22Rv1 (cell line): ENCODE data around the gene IL25.

Experiments
- ZFX ChIP-seq: fragments of 450-650 bp; IDR thresholded peaks from 2 replicates; pipeline ENCODE4 v1.6.1; 2017; ENCODE audit warnings: antibody characterized with exemption, borderline replicate concordance
- TF ChIP-seq, protein P1 (sequence below): fragments of 450-650 bp; IDR thresholded peaks from 2 replicates; pipeline ENCODE4 v1.5.1; 2017; ENCODE audit warnings: mild to moderate bottlenecking

DNA sequence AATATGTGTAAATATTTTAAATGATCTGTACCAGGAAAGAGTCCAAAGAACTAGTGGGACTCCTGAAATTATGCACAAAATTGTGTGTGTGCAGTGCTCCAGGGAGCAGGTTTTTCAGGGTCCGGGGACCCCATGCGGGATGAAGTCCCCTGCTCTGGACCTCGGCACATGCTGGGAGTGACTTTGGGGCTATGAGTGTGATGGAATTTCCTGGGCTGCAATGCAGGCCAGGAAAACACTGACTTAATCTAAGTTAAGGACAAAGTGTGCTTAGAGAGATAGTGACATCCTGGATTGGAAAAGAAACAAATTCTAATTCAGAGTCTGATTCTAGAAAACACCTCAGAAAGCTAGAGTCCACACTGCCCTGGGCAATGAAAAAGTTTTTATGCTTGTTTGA lies 41.6 kb downstream of the IL25 start:
- TF ChIP-seq, protein P1, sequence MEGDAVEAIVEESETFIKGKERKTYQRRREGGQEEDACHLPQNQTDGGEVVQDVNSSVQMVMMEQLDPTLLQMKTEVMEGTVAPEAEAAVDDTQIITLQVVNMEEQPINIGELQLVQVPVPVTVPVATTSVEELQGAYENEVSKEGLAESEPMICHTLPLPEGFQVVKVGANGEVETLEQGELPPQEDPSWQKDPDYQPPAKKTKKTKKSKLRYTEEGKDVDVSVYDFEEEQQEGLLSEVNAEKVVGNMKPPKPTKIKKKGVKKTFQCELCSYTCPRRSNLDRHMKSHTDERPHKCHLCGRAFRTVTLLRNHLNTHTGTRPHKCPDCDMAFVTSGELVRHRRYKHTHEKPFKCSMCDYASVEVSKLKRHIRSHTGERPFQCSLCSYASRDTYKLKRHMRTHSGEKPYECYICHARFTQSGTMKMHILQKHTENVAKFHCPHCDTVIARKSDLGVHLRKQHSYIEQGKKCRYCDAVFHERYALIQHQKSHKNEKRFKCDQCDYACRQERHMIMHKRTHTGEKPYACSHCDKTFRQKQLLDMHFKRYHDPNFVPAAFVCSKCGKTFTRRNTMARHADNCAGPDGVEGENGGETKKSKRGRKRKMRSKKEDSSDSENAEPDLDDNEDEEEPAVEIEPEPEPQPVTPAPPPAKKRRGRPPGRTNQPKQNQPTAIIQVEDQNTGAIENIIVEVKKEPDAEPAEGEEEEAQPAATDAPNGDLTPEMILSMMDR, result no peak
- TF ChIP-seq ZFX, result no peak
